HepG2 (cell line): ENCODE data around the gene TTLL1. TPM values are rescaled to one million over a fixed set of nuclear protein-coding genes. Genes with fewer than 3 reads are reported as not detected.

Source experiments
- ATF1 ChIP-seq: IDR thresholded peaks from 2 replicates; pipeline ENCODE4 v1.6.1; 2016; ENCODE audit warnings: mild to moderate bottlenecking, control low read depth
- CEBPG ChIP-seq: IDR thresholded peaks from 2 replicates; pipeline ENCODE4 v1.6.1; 2016
- FUBP1 ChIP-seq: sonication (generic); formaldehyde crosslinking; IDR thresholded peaks from 2 replicates; pipeline ENCODE4 v1.5.1; 2020; ENCODE audit warnings: missing genetic modification reagents, mild to moderate bottlenecking, borderline replicate concordance
- GATAD2A ChIP-seq: IDR thresholded peaks from 2 replicates; pipeline ENCODE4 v1.6.1; 2016
- HMGXB4 ChIP-seq, 2 experiments: sonication (generic) in 1 of 2; formaldehyde crosslinking in 1 of 2; IDR thresholded peaks; 2 replicates each; pipeline versions ENCODE4 v1.4.0 to v1.6.1; 2018 to 2020; ENCODE audit warnings: missing genetic modification reagents in 2 of 2, borderline replicate concordance in 1 of 2, low read depth in 1 of 2, mild to moderate bottlenecking in 1 of 2, missing biosample characterization in 1 of 2
- SNRNP70 ChIP-seq: fragments of 200-400 bp; formaldehyde crosslinking; IDR thresholded peaks from 2 replicates; pipeline ENCODE4 v1.6.1; 2017; ENCODE audit warnings: mild to moderate bottlenecking, low read depth, low read length, moderate library complexity
- TP53 ChIP-seq: sonication (generic); formaldehyde crosslinking; conservative IDR thresholded peaks from 2 replicates; pipeline ENCODE4 v1.4.0; 2020; ENCODE audit warnings: missing genetic modification reagents
- ZMAT3 ChIP-seq: sonication (generic); formaldehyde crosslinking; conservative IDR thresholded peaks from 2 replicates; pipeline ENCODE4 v1.7.0; 2021; ENCODE audit warnings: missing genetic modification reagents
- ZNF17 ChIP-seq: sonication (generic); formaldehyde crosslinking; IDR thresholded peaks from 2 replicates; pipeline ENCODE4 v1.5.0; 2020; ENCODE audit warnings: mild to moderate bottlenecking, missing genetic modification reagents
- ZNF264 ChIP-seq: sonication (generic); formaldehyde crosslinking; IDR thresholded peaks from 2 replicates; pipeline ENCODE4 v1.4.0; 2020; ENCODE audit warnings: missing genetic modification reagents
- ZNF367 ChIP-seq: sonication (generic); formaldehyde crosslinking; IDR thresholded peaks from 2 replicates; pipeline ENCODE4 v1.4.0; 2020; ENCODE audit warnings: missing genetic modification reagents, borderline replicate concordance
- ZNF414 ChIP-seq: sonication (generic); formaldehyde crosslinking; IDR thresholded peaks from 2 replicates; pipeline ENCODE4 v1.5.0; 2020; ENCODE audit warnings: missing genetic modification reagents
- ZNF503 ChIP-seq: sonication (generic); formaldehyde crosslinking; IDR thresholded peaks from 2 replicates; pipeline ENCODE4 v1.4.0; 2020; ENCODE audit warnings: missing genetic modification reagents
- ZNF609 ChIP-seq: sonication (generic); formaldehyde crosslinking; IDR thresholded peaks from 2 replicates; pipeline ENCODE4 v1.4.0; 2020; ENCODE audit warnings: mild to moderate bottlenecking, missing genetic modification reagents, borderline replicate concordance
- polyA plus RNA-seq, 8 experiments: library from polyadenylated mRNA; depleted of rRNA in 3 of 8; stranded (reverse) in 7 of 8; unstranded in 1 of 8; fragments of >200 nt; fragmentation: Illumina TruSeq in 4 of 8; extraction: Trizol in 4 of 8; gene quantifications; 2 replicates each; pipeline versions ENCODE4 v1.2.1 to v1.2.3, GENCODE V29; 2011 to 2016; ENCODE audit warnings: low read depth in 4 of 8, missing spikeins in 1 of 8, mixed read lengths in 1 of 8; ENCODE audit not compliant: insufficient read depth in 1 of 8
- total RNA-seq, 5 experiments: library from RNA; depleted of rRNA; stranded (reverse); fragments of >200 nt; fragmentation: Illumina TruSeq; extraction: Trizol; gene quantifications; 2 replicates each; pipeline ENCODE4 v1.2.3, GENCODE V29; 2016; ENCODE audit warnings: low read depth in 1 of 5

Gene TTLL1
- total and polyA plus RNA-seq, 2 of the 13 experiments (the other 11 are each of a cell fraction or from before 2014, with no cell fraction given) = 1.6 to 5.3 TPM

GRCh38 chr22:42994917-42995562 is 94.2 kb downstream of the TTLL1 start (continued):
- TF ChIP-seq HMGXB4 (CRISPR knock-in tag; IDR thresholded peaks at IDR 0.05; ENCODE audit: borderline replicate concordance in 1 of 2, low read depth in 1 of 2) (peak in 1 of 2 experiments; percentile 33; a peak in 1 of 4 replicates), CEBPG (peak; percentile 95), GATAD2A (CRISPR knock-in tag) (peak; percentile 98), ZNF264 (CRISPR knock-in tag) (peak; percentile 96), ZNF609 (CRISPR knock-in tag) (peak; percentile 69), ZNF17 (no peak), ATF1 (CRISPR knock-in tag) (no peak), ZNF503 (CRISPR knock-in tag) (peak; percentile 63; the same call in 1 of the 2 replicates), SNRNP70 (no peak), ZMAT3 (CRISPR knock-in tag) (no peak), ZNF414 (CRISPR knock-in tag) (no peak), ZNF367 (CRISPR knock-in tag) (no peak), FUBP1 (CRISPR knock-in tag) (no peak), TP53 (CRISPR knock-in tag) (no peak)
